Fibroblast of peridontal ligament (primary cell): Measurements from ENCODE around the gene SCNN1G.
"Not testable (repeated sequence)": the region's sequence is repeated elsewhere in the genome, so short reads cannot be mapped to it uniquely, and the experiment has no call there.

ENCODE experiments used
- DNase-seq: peaks from one replicate; pipeline ENCODE4 v3.0.0-alpha.2; 2010; ENCODE audit errors: extremely low read depth

SCNN1G gene

GRCh38 chr16:23182679-23183542 is at the start of gene SCNN1G:
TSS of gene SCNN1G (plus strand) at chr16:23182745. CDS start at chr16:23186272, 3,527 bp downstream.
- DNase-seq, result no peak

- DNase-seq, result no peak
These were observed 49.6 kb upstream of the SCNN1G start for GRCh38 chr16:23132775-23133463.

- DNase-seq, result no peak
These were observed 48.3 kb upstream of the SCNN1G start for GRCh38 chr16:23134274-23134673.

- no peak for DNase-seq
These were observed 45.3 kb upstream of the SCNN1G start for GRCh38 chr16:23137256-23137655.

GRCh38 chr16:23137818-23138217 is 44.7 kb upstream of the SCNN1G start:
- no peak for DNase-seq

- no peak for DNase-seq
These were observed 42.4 kb upstream of the SCNN1G start for GRCh38 chr16:23140107-23140506.

GRCh38 chr16:23141033-23141432 is 41.5 kb upstream of the SCNN1G start:
- DNase-seq, result no peak

GRCh38 chr16:23141500-23141899 is 41.0 kb upstream of the SCNN1G start:
- DNase-seq, result no peak

GRCh38 chr16:23141959-23142740 is 40.4 kb upstream of the SCNN1G start:
- no peak for DNase-seq

GRCh38 chr16:23143391-23143790 is 39.2 kb upstream of the SCNN1G start:
- DNase-seq, result no peak

- DNase-seq, result not testable (repeated sequence)
These were observed 38.2 kb upstream of the SCNN1G start for GRCh38 chr16:23144393-23144792.

GRCh38 chr16:23145186-23145585 is 37.4 kb upstream of the SCNN1G start:
- DNase-seq, result no peak

- peak; percentile 53 for DNase-seq
These were observed 36.9 kb upstream of the SCNN1G start for GRCh38 chr16:23145608-23146007.

- no peak for DNase-seq
These were observed 35.5 kb upstream of the SCNN1G start for GRCh38 chr16:23146877-23147601.

- DNase-seq, result no peak
These were observed 34.9 kb upstream of the SCNN1G start for GRCh38 chr16:23147666-23148065.

GRCh38 chr16:23148166-23148512 is 34.4 kb upstream of the SCNN1G start:
- no peak for DNase-seq

- DNase-seq, result peak; percentile 30
These were observed 33.9 kb upstream of the SCNN1G start for GRCh38 chr16:23148513-23149266.

GRCh38 chr16:23149267-23149992 is 33.1 kb upstream of the SCNN1G start, which contains the start of gene USP31:
TSS of gene USP31 (minus strand) at chr16:23149452. CDS start at chr16:23149270, 182 bp downstream.
- peak; percentile 90 for DNase-seq

- DNase-seq, result no peak
These were observed 32.6 kb upstream of the SCNN1G start for GRCh38 chr16:23149993-23150364.
